Upper lobe of right lung (tissue), 1 donor: ENCODE data around the gene SHOC2. TPM values are rescaled to one million over a fixed set of nuclear protein-coding genes. Genes with fewer than 3 reads are reported as not detected.
A peak's percentile ranks its signal among the peaks of the same experiment; 100 is the strongest.

ENCODE experiments used
- ATAC-seq: fragments of 200-7000 bp; cut with Tn5 transposase; one replicate; pipeline ENCODE4 v1.9.1; 2020; ENCODE audit warnings: mild to moderate bottlenecking, moderate library complexity
- DNase-seq: peaks from one replicate; pipeline ENCODE4 v3.0.0-alpha.2; 2020
- H3K27ac ChIP-seq: fragments of 200-600 bp; one replicate; pipeline ENCODE4 v1.8.0; 2022
- H3K27me3 ChIP-seq: fragments of 200-600 bp; one replicate; pipeline ENCODE4 v1.8.0; 2022; ENCODE audit warnings: mild to moderate bottlenecking
- H3K36me3 ChIP-seq: fragments of 200-600 bp; one replicate; pipeline ENCODE4 v1.8.0; 2022
- H3K4me1 ChIP-seq: fragments of 200-600 bp; one replicate; pipeline ENCODE4 v1.8.0; 2022
- H3K4me3 ChIP-seq: fragments of 200-600 bp; one replicate; pipeline ENCODE4 v1.8.0; 2022; ENCODE audit warnings: mild to moderate bottlenecking
- H3K9me3 ChIP-seq: fragments of 200-600 bp; one replicate; pipeline ENCODE4 v1.8.0; 2022
- intact Hi-C: fragments of 100-400 bp; cut with DNase I; formaldehyde crosslinking; loops from one replicate; pipeline ENCODE4 v1.11.0; 2022
- total RNA-seq: library from RNA; stranded (reverse); fragmentation: NEBNext Ultra II Directional; extraction: Animal tissue kit (Norgen Biotek cat#: 25700); gene quantifications from one replicate; pipeline ENCODE4 v1.2.1, GENCODE V29; 2021
- TF ChIP-seq, protein P1 (sequence below): fragments of 200-600 bp; IDR thresholded peaks from one replicate; pipeline ENCODE4 v1.8.0; 2022; ENCODE audit warnings: antibody characterized with exemption
- donor health status: DM: no; HTN: yes; CAD: no; lungs with severe emphysema.

SHOC2 gene
- total RNA-seq, 1 donor from 2014 or later = 58.4 TPM

DNA sequence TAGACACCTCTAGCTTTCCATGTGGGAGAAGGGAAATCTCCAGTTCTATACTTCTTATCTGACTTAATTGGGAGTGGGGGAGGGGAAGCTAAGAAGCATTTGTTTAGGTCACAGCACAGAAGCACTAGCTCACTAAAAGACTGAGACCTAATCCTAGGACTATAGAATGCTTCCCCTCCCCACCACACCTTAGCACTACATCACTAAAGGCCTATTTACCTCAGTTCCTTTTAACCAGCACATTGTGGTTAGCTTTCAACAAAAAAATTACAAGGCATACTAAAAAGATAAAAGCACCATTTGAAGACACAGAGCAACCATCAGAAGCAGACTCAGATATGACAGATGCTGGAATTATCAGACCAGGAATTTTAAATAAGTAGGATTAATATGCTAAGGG, 103.7 kb downstream of the SHOC2 start:
- intact Hi-C loops = no loop called here
- Histone ChIP-seq H3K36me3 (peaks cover 3% of the 10 kb centered on the region), H3K4me1 (no peaks in the 10 kb centered on the region), H3K27ac (no peak overlapping the region), H3K4me3 (no peak overlapping the region), H3K9me3 (no peaks in the 10 kb centered on the region), H3K27me3 (no peaks in the 10 kb centered on the region)
- no peak for ATAC-seq
- TF ChIP-seq, protein P1, sequence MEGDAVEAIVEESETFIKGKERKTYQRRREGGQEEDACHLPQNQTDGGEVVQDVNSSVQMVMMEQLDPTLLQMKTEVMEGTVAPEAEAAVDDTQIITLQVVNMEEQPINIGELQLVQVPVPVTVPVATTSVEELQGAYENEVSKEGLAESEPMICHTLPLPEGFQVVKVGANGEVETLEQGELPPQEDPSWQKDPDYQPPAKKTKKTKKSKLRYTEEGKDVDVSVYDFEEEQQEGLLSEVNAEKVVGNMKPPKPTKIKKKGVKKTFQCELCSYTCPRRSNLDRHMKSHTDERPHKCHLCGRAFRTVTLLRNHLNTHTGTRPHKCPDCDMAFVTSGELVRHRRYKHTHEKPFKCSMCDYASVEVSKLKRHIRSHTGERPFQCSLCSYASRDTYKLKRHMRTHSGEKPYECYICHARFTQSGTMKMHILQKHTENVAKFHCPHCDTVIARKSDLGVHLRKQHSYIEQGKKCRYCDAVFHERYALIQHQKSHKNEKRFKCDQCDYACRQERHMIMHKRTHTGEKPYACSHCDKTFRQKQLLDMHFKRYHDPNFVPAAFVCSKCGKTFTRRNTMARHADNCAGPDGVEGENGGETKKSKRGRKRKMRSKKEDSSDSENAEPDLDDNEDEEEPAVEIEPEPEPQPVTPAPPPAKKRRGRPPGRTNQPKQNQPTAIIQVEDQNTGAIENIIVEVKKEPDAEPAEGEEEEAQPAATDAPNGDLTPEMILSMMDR = no peak
- no peak for DNase-seq

DNA sequence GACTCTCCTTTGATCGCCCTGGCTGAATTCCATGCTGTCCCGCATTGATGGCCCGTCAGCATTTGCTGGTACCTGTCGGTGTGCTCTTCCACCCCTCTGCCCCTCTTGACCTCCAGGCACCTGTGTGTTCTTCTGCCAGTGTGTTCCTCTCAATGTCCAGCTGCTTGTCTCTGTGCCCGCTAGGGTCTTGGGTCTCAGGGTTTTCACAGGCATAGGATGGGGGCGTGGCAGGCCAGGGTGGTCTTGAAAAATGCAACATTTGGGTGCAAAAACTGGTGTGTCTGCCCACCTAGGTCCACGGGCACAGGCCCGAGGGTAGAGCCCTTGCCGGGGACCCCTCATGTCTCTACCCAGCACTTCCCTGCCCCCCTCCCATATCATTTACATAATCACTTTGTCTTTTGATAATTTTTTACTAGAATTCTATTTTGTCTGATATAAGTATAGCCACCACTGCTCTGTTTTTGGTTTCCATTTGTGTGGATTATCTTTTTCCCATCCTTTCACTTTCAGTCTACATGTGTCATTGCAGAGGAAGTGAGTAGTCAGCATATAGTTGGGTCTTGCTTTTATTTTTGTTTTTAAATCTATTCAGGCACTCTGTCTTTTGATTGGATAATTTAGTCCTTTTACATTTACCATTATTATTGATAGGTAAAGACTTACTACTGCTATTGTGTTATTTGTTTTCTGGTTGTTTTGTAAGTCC, 110.8 kb downstream of the SHOC2 start:
- peak; percentile 54 for DNase-seq
- intact Hi-C loops = no loop called here

DNA sequence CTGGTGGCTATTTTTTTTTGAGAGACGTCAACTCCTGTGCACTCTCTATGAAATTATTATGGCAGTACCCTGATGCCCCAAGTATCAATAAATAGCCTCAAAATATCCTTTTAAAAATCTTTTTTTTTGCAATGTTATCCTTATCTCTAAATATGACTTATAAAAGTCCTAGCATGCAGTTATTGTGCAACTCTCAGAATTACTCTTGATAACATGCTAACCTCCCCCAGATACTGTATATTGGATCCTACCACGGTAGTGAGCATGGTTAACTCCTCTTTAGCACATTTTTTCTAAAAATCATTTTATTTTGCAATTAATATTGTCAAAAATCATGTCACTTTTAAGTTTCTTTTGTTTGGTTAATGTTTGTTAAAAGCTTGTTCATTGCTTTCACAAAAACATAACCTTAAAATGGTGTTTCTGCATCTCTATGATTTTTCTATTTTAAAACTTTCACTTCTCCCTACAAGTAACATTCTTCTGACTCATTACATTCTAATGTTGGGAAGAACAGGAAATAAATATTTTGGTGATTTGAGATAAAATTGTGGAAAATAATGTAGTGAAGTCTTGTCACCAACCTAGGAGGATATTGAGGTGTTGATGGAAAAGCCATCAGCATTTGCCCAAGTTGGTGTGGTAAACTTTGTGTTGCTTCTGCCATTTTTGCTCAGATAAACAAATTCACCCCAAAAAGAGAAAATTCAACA, 115.3 kb downstream of the SHOC2 start:
- no peaks in the 10 kb centered on the region for H3K36me3 ChIP-seq
- TF ChIP-seq, protein P1 = no peak
- no peak overlapping the region for H3K27ac ChIP-seq
- H3K27me3 ChIP-seq = no peaks in the 10 kb centered on the region
- intact Hi-C loops = no loop called here
- no peak overlapping the region for H3K4me3 ChIP-seq
- peaks cover under 1% of the 10 kb centered on the region for H3K9me3 ChIP-seq
- no peak for ATAC-seq
- DNase-seq = no peak
- no peaks in the 10 kb centered on the region for H3K4me1 ChIP-seq

More for the DNA sequence above, 110.8 kb downstream of the SHOC2 start:
- H3K36me3 ChIP-seq = no peaks in the 10 kb centered on the region
- H3K4me1 ChIP-seq = no peaks in the 10 kb centered on the region
- H3K27ac ChIP-seq = no peak overlapping the region
- peak; percentile 14 for ATAC-seq
- no peaks in the 10 kb centered on the region for H3K27me3 ChIP-seq
- TF ChIP-seq, protein P1 = no peak
- H3K9me3 ChIP-seq = no peaks in the 10 kb centered on the region
- no peak overlapping the region for H3K4me3 ChIP-seq

DNA sequence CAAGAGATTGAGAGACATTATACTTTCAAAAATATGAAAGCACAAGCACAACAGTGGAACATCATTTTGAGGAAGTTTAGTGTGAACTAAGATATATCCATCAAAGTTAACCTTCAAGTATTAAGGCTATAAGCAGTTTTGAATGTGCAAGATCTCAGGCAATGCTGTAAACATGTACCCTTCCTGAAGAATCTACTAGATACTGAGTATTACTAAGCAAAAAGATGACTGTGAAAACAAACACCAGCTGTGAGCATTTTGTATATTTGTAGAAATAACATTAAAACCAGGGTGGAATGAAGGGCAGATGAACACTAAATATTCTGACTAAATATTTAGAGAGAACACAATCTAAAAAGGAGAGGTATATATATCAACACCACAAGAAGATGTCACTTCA, 116.1 kb downstream of the SHOC2 start:
- H3K4me3 ChIP-seq = no peak overlapping the region
- no peak for ATAC-seq
- peaks cover 5% of the 10 kb centered on the region for H3K9me3 ChIP-seq
- H3K27me3 ChIP-seq = no peaks in the 10 kb centered on the region
- intact Hi-C loops = no loop called here
- no peak overlapping the region for H3K27ac ChIP-seq
- TF ChIP-seq, protein P1 = no peak
- no peaks in the 10 kb centered on the region for H3K36me3 ChIP-seq
- DNase-seq = no peak
- H3K4me1 ChIP-seq = no peaks in the 10 kb centered on the region

DNA sequence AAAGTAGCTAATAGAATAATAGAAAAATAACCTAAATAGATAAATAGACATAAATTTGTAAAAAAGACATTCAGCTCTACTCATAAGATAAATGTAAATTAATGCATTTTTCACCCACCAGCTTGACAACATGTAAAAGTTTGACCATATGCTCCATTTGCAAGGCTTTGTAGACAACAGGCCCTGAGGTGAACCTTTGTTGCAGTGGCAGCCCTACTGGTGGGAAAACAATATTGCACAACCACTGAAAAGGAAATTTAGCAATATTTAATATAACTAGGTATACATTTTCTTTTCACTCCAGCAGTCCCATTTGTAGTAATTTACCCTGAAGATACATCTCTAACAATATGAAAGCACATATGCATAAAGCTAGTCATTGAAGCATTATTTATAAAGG, 118.5 kb downstream of the SHOC2 start:
- TF ChIP-seq, protein P1 = peak; percentile 7
- H3K36me3 ChIP-seq = no peaks in the 10 kb centered on the region
- intact Hi-C loops = no loop called here
- H3K9me3 ChIP-seq = peaks cover 5% of the 10 kb centered on the region
- no peaks in the 10 kb centered on the region for H3K4me1 ChIP-seq
- ATAC-seq = no peak
- no peak overlapping the region for H3K4me3 ChIP-seq
- no peak for DNase-seq
- no peaks in the 10 kb centered on the region for H3K27me3 ChIP-seq
- H3K27ac ChIP-seq = no peak overlapping the region
